GM18858 (cell line): Measurements from ENCODE around the gene HLA-B.

ENCODE experiments used
- ATAC-seq: cut with Tn5 transposase; IDR thresholded peaks from one replicate; pipeline ENCODE4 v1.9.1; 2021; ENCODE audit not compliant: unreplicated experiment

Gene HLA-B

DNA sequence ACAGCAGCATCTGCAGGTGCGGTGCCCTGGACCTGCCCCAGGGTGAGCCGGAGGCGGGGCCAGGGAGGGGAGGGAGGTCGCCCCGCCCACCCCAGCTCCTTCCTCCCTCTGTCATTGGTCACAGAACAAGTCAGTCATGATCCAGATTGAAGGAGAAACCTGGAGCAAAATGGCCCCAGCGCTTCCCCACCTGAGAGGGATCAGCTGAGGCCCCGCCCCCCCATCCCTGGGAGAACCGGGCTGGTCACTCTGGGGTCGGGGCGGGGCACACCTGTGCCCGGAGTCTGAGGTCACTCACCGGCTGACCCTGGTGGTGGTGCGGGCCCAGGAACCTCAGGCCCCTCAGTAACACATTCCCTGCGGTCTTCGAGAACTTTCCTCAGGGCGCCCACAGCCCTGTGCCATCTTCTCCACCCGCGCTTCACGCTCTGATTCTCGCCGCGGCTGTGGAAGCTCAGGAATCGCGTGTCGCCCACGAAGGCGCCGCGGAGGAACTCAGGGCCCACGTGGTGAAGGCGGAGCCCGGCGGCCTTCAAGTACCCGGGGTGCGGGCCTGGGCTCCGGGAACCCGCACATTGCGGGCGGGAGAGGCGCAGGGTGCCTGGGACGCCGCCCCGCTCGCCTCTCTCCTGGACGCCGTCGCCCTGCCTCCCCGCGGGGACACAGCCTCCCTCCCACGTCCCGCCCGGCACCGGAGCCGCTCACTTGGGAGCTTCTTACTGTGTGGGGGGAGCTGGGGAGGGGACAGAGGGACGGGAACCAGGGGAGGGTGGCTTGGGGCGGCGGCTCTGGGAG is 48.7 kb downstream of the HLA-B start:
- no peak for ATAC-seq

- ATAC-seq: no peak
Measured at GRCh38 chr6:31307669-31308049, 49.3 kb downstream of the HLA-B start.

DNA sequence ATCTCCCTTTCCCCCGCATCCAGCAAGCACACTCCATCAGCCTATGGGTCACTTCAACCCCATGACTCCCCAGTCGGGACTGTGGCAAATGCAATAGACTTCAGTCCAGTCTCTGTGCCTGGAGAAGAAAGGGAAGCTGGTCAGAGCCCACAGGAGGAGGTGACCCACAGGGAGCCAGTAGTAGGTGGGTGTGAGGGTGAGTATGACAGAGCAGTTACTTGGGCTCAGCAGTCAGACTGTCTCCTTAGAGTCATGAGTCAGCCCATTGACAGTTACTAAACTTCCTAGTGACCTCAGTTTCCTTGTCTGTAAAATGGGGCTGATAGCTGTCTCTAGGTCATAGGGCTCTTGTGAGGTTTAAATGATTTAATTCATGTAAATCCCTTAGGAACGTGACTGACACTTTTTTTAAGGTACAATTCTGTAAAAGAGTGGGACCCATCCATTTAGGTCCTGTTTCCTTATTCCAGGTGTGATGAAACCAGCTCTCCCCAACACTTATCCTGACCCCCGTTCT is 51.2 kb downstream of the HLA-B start:
- ATAC-seq: no peak

- no peak for ATAC-seq
Measured at GRCh38 chr6:31304683-31305082, 52.3 kb downstream of the HLA-B start.
